SIG-M5 treated with dmso at 0.1 percent for 504 hours (cell line): ENCODE data around the gene NDST4.
"Not testable (repeated sequence)": the region's sequence is repeated elsewhere in the genome, so short reads cannot be mapped to it uniquely, and the experiment has no call there.

Experiments used
- DNase-seq: peaks from one replicate; lab custom pipeline; 2025; ENCODE audit not compliant: unreplicated experiment; lab: John Stamatoyannopoulos, UW

Gene NDST4

DNA sequence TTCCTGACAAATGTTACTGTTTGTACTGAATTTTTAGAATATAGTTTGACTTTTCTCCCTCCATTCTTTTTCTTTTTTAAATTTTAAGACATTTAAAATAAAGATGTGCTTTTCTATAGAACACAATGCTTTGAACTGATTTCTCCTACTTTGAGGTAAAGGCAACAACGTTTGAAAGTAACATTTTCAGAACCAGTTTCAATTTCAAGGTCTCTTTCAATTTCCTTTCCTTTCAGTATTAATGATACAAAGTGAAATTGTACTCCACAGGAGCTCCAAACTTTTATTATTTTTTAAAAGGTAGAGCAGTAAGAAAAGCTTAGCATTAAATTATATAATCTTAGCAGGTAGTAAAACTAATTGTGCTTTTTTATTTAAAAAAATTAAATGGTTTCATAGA, 54.9 kb downstream of the NDST4 start:
- DNase-seq = no peak

DNA sequence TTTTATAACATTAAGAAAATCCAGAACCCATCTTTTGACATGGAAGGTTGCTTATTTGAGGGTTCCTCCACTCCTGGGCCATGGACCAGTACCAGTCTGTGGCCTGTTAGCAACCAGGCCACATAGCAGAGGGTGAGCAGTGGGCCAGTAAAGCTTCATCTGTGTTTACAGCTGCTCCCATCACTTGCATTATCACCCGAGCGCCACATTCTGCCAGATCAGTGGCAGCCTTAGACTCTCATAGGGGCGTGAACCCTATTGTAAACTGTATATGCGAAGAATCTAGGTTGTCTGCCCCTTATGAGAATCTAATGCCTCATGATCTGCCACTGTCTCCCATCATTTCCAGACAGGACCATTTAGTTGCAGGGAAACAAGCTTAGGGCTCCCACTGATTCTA, 58.6 kb downstream of the NDST4 start:
- no peak for DNase-seq

DNA sequence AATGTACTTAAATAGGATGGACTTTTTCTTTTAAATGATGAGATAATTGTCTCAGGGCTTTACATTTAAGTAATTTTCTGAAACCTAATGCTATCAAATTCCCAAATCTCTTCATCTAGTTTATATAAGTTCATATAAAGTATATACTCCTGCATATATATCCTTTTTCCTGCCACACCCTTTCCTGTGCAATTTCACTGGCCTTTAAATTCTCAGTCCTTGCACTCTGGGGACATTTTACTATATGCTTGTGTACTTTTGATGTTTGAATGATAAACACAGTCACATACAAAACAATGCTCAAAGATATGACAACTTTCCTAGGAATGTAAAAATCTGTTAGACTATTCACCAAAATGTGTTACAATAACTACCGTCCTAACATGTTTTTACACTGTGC, 60.1 kb downstream of the NDST4 start:
- no peak for DNase-seq

DNA sequence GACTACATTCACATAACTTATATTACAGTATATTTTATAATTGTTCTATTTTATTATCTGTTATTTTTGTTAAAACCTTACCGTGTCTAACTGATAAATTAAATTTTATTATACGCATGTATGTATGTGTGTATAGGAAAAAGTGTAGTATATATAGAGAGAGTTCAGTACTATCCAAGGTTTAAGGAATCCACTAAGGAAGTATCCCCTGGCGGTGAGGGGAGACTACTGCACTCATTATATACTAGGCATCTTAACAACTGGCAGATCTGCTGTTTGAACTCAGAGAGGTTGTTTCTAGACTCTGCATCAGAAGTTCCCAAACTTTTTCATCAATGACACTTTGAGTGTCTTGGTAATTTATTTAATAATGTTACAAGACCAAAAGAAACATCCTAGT, 70.9 kb downstream of the NDST4 start:
- no peak for DNase-seq

DNA sequence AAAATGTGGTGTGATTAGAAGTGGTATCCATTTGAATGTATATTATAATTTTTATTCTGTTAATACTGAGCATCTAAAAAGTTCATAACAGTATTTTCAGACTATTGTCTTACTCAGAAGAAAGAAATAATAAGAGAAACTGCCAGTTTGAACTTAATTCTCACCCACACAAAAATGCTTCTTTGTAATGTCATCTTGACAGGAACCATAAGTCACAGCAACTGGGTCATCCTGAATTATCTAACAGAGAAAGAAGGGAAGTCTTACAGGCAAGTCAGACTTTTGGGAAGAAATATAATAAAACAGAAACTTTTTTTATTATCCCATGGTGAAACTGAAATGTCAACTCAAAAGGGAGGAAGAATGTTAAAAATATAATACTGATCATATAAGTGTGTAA, 83.1 kb downstream of the NDST4 start:
- DNase-seq = no peak

DNA sequence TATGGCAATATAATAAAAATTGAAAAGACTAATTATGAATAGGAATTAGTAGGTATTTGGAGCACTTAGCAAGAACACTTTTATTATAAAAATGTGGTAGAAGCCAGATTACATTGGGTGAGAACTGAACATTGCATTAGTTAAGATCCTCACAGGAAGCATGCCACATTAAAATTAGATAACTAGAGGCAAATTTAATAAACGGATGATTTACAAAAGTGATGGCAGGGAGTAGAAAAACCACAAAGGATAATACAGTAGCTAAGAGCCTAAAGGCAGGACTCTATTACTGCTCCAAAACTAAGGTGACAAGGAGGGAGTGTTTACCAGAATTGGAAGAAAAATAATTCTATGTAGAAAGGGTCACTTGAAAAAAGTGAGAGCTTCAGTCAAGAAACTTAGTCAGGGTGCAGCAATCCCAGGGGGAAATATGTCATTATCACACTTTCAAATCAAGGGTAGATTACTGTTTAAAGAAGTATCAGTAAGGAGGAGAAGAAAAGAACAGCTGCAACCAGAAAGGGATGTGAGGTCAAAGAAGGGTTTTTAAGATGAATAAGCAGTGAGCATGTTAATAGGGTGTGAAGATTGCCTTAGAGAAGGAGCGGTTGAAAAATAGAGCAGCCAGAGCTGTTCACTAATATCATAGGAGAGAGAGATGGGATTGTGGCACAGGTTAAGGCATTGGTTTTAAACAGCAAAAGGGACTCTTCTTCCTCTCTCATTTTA, 84.6 kb downstream of the NDST4 start:
- no peak for DNase-seq

DNA sequence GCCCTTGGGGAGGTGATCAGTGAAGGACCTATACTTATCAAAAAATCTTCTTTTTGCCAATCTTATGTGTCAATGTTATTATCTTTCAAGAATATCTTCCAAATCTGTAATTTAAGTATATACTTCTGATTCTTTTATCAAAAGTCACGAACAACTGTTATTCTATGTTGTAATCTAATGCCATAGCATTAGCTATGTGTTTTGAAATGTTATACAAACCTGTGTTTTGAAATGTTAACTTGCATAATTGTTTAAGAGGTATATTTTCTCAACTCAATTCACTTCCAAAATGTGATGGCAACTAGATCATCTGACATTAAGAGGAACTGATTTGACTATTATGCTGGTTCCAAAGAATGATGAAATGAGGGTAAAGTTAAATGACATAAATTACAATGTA, 113.5 kb downstream of the NDST4 start:
- no peak for DNase-seq

DNA sequence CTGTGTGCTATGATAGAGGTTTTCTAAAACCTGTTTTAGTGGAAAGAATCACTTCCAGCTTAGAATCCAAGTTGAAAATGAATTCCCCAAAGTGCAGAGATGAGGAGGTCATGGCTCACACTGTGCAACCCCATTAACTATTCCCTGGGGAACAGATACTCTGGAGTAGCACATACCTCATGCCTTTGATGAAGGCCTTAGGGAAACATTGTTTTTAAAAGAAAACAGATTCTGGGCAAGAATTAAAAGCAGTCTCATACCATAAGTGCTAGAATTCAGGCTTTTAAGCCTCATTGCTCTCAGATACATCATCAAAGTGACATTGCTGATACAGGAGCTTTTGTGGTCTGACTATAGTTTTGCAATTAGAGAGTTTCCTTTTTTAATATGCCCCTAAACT, 115.1 kb downstream of the NDST4 start:
- DNase-seq = no peak

DNA sequence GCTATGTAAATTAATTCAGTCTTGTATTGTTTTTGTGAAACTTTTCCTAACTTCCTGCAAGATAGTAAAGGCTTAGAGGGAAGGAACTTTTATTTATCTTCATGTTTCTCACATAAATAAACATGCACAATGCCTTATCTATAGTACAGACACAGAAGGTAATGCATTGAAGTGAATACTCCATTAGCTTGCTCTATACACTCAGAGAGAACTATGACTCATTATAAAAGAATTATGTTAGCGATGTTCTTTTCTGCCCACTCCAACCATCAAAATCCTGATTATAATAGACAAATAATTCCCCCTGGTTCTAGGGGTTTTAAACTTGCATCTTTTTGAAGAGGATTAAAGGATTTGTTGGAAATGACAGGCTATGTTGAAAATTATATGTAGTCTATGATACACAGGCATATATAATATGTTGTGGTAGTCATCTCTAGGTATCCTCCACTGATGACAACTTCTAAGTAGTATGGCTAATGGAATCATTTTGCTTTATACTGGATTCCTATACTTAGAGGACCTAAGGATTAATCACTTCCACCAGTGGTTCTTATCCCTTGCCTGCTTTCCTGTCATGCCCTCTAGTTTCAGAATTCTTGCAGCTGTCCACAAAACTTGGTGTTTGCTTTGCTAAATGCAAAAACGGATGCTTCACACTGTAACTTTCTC, 115.7 kb downstream of the NDST4 start:
- DNase-seq = no peak

DNA sequence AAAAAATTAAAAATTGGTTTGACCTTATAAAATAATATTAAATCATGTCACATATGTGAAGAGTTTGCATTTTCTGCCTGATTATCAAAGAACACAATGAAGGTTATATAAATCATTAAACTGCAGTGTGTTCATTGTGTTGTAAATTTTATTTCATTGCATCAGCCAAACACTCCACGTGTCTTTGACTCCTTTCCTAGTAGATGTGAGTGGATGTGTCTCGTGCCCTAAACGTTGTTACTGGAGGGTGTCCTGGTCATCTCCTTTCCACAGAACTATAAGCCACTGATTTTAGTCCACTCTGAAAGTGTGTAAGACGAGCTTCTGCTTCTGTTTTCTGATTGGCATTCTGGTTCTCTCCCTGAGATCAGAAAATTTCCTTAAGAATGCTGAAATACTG, 127.3 kb downstream of the NDST4 start:
- no peak for DNase-seq

DNA sequence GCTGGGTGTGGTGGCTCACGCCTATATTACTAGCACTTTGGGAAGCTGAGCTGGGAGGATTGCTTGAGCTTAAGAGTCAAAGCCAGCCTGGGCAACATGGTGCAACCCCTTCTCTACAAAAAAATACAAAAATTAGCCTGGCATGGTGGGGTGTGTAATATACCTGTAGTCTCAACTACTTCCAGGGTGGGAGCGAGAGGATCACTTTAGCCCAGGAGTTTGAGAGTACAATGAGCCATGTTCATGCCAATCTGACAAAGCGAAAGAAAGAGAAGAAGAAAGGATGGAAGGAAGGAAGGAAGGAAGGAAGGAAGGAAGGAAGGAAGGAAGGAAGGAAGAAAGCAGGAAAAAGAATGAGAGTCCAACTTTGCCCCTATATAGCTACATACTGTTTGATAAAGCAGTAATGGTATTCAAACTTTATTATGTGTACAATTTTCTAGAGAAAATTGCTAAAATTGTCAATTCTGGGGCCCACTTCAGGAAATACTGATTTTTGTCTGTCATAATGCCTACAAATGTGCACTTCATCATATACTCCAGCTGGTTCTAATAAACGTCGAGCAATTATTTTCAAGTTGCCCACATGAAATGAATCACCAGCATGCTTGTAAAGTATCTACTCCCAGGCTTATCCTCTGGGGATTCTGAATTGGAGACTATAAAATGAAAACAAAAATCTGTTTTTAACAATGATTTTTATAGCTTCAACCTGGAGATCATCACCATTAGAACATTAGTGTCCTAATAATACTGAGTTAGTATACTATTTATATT, 132.3 kb downstream of the NDST4 start:
- DNase-seq = no peak

DNA sequence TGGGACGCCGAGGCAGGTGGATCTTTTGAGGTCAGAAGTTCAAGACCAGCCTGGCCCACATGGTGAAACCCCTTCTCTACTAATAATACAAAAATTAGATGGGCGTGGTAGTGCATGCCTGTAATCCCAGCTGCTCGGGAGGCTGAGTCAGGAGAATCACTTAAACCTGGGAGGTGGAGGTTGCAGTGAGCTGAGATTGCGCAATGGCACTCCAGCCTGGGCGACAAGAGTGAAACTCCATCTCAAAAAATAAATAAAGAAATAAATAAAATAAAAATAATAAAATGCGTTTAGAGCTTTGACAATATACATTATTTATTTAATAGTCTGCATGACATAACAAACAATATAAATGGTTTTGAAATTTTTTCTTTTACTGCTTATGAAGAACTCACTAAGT, 133.0 kb downstream of the NDST4 start:
- DNase-seq = not testable (repeated sequence)

DNA sequence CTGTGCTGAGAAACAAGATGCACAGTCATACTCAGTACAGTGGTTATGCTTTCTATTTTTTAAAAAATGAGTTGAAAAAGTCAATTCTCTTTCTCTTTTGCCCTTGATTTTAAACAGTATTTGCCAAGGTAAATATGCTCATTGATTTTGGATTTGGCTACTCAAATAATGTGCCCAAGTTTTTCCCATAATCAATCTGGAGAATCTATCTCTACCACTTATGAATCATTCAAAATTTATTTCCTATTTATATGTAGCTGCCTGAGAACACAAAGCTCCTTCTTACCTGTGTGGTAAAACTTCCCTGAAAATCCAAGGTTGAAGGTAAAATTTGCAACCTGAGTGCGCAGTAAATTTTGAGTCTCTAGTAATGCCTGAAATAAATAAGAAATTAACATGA, 136.5 kb downstream of the NDST4 start:
- no peak for DNase-seq

DNA sequence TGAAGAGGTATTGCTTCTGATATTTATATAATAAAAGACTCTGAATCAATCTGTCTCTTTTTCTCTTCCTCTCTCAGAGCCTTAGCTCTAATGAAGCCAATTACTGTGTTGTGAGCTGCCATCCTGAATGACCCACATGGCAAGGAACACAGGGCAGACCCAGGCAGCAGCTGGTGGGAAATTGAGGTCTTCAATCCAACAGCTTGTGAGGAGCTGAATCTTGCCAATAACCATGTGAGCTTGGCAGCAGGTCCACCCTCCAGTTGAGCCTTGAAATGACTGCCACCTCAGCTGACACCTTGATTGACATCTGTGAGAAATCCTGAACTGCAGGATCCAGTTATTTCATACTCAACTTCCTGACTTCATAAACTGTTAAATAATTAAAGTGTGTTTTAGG, 149.4 kb downstream of the NDST4 start:
- DNase-seq = no peak

DNA sequence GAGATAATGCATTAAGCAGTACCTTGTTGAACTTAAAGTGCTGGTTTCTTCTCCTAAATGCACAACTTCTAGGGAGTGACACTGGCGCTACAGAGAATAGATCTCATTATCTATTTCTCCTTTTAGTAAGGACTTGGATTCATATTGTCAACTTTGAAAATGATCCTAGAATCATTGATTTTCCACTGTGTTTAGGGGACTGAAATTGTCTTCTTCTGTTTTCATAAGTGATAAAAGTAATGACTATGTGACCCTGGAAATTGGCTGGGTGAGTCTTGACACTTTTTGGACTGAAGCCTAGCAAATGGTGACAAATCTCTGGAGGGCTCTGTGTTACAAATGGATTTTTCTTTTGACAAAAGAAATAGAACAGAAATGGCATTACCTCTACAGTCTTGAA, 167.8 kb downstream of the NDST4 start:
- no peak for DNase-seq

DNA sequence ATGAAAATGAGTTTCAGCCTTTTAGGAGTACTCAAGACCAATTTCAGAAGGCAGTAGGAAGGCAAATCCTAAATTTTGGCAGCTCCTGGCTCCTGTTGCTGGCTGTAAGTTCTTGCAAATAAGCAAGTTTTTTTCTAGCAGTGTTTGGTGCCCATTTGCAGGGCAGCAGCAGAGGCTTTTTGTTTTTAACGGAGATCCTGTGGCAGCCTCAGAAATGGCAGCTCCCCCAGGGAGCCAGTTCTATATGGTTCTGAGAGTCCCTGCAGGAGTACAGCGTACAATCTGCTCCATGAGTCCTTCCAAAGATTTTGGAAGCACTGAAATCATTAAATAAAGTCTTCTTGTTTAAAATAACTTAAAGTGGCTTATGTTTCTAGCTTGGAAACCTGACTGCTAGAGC, 171.9 kb downstream of the NDST4 start:
- no peak for DNase-seq

DNA sequence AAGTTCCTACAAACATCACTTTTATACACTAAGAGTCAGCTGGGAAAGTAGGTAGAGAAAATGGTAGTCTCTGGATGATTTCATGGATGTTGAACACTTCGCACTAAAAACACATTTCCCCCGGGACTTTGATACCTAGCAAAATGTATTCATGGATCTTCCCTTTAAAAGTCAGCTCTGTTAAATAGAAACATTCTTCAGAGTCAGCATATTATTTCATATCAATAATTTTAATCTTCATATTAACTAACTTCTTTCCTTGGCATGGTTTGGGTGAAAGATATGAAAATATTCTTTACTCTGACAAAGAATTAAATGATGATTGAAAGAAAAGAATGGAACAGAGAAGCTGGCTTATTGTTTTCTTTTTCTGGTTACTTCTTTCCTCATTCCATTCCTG, 185.5 kb downstream of the NDST4 start:
- DNase-seq = no peak

DNA sequence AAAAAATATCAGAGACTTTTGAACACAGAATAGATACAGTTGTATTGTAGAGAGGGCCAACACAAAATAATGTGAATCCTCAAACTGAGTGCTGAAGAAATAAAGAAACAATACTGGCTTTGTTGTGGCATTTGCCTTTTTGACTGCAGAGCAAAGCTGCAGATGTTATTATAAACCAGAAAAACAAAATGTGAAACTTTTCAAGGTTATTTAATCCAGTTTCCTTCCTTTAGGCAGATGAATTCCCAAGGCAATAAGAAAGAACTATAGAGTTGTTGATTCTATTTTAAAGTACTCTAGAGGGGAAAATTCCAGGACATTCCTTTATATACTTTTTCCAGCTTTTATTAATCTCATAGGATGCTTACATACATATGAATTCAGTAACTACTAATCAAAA, 186.8 kb downstream of the NDST4 start:
- no peak for DNase-seq

DNA sequence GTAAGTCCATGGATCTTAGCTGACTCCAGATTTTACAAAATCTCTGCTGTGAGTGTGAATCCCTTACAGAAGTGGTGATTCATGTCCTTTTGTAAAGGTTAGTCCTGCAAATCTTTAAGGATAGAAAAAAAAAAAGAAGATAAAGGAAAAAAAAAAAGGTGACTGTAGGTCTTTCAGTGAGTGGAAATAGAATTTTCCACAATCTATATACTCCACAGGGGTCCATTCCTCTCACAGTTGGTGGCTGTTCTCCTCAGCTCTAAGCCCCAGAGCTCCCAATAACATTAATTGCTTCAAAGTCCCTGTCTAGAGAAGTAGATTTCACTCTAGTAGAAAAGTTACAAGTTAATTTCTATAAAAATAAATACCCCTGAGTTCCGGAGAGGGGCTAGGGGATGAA, 189.1 kb downstream of the NDST4 start:
- DNase-seq = no peak

DNA sequence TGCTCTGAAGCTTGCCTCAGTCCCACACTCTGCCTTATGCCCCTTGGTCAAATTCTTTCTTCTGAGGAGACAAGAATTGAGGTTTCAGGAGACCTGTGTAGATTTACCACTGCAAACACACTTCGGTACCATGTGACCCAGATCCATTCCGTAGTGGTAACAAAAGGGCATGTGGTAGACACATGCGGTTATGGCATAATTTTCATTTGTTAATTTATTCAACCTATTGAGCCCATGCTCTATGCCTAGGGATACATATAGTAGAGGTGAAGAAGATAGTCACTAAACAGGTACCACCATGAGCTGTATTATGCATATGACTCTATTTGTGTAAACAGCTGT, 190.9 kb downstream of the NDST4 start:
- DNase-seq = no peak

DNA sequence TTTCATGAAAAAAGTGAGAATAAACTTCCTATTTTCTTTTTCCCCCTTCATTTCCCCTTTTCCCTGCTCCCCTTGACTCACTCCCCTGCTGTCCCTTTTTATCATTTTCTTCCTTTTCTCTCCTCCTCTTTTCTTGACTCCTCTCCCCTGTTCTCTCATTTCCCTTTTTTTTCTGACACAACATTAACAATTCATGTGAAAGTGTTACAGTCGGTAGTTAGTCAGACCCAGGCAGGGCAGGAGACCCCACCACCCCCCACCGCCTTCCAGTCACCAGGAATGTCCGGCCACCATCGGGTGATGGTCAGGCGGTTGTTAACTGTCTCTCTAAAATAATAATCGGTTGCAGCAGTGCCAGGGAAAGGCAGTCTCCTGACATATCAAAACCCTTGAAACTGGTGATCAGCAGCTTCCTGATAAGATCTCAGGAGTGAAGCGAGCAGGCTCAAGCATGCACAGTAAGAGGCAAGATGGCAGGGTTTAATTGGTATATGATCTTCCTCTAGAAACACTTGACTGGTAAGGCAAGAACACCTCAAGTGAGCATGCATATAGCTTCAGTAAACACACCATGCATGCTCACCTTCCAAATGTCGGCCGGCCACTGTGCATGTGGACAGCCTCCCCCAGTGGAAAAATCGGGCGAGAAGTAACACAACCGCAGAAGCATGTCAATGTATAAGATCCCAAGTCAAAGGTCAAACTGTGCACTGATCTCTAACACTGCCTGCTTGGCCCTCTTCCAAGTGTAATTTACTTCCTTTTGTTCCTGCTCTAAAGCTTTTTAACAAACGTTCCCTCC, 191.4 kb downstream of the NDST4 start:
- peak; percentile 36 for DNase-seq

DNA sequence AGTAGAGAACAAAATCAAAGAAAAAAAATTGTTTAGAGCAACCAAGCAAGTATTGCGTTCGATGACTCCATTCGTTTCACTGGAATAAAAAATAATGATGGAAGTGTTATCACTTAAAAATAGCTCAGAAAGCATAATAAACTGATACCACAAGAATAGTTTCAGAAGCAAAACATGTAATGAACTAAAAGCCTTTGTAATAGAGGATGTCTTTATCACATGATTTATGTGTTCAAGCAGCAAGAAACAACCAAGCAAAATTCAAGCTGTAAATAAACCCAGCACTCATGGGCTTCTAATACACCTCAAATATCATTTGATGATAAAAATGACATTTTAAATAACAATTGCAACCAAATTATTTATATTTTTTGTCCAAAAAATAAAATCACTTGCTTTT, 192.2 kb downstream of the NDST4 start:
- no peak for DNase-seq
